Raji (cell line): ENCODE results near the gene NDUFA9.

ENCODE experiments used
- POLR2A ChIP-seq: IDR thresholded peaks from 2 replicates; pipeline ENCODE4 v1.6.1; 2011; ENCODE audit warnings: low read depth, low read length, control low read depth; ENCODE audit not compliant: insufficient read depth

NDUFA9 gene

GRCh38 chr12:4648501-4649357, at the start of gene NDUFA9, which contains the start of gene AKAP3:
Gene NDUFA9, plus strand, starts transcription at chr12:4649114. Its CDS starts 13 bp downstream, at chr12:4649127.
Gene AKAP3, minus strand, starts transcription at chr12:4649051. Its CDS starts 10,855 bp downstream, at chr12:4638196.
- TF ChIP-seq POLR2A: peak; percentile 91

GRCh38 chr12:4603421-4603820, 45.5 kb upstream of the NDUFA9 start:
- TF ChIP-seq POLR2A: no peak

DNA sequence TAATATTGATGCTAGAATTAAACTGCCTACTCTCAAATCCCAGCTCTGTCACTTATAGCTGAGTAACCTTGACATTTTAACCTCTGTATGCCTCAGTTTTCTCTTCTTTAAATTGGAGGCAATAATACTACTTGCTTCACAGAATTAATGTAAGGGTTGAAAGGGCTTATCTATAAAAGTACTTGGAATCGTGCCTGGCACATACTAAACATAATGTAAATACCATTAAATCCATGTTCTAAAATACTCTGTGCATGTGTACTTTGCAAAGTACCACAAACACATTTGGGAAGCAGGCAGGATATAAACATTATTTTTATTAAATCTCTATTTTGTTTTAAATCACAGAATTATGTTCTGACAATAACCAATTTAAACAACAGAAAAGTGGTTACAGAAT, 45.0 kb upstream of the NDUFA9 start:
- TF ChIP-seq POLR2A: no peak

DNA sequence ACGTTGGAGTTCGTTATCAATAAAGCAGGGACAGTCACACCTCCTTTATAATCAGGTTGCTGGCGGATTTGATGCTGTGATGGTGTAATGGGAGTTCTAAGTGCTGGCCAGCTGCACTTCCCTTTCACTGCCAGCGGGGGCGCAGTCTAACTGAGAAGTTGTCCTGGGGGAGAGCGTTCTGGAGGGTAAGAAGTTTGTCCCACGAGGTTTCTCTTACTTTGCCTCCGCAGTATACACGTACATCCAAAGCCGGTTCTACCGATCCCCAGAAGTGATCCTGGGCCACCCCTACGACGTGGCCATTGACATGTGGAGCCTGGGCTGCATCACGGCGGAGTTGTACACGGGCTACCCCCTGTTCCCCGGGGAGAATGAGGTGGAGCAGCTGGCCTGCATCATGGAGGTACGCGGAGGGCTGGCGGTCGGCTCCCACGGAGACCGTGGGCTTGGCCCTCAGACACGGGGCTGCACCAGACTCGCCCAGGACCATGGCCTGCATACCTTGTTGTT, 44.2 kb upstream of the NDUFA9 start:
- peak; percentile 72 for TF ChIP-seq POLR2A

DNA sequence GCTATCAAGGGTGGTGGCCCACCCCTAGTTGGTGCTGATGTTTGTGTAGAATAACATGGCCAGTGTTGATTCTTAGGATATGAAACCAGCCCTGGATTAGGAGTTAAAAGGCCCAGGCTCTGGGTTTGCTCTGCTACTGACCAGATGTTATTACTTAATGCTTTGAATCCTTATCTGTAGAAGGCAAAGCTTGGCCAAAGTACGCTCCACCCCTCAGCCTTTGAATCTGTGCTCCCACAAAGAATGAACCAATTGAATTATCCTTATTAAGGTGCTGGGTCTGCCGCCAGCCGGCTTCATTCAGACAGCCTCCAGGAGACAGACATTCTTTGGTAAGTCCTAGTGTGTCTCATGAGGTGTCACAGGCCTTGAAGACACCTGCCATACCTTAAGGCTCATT, 41.9 kb upstream of the NDUFA9 start:
- TF ChIP-seq POLR2A: no peak

DNA sequence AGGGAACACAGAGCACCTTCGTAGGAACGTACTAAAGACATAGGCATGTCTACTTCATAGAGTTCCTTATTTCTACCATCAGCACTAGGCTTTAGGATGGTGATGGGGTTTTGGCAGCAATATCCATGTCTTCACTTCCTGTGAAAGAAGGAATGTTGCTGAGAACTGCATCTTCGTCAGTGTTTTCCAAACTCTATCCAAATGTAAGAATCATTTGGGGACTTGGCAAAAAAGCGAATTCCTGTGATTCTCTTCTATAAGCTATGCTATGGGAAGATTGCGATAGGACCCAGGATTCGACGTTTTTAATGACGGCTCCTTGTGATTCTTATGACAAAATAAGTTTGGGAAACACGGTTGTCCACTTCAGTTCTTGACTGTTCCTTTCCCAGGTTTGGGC, 39.8 kb upstream of the NDUFA9 start:
- TF ChIP-seq POLR2A: no peak

DNA sequence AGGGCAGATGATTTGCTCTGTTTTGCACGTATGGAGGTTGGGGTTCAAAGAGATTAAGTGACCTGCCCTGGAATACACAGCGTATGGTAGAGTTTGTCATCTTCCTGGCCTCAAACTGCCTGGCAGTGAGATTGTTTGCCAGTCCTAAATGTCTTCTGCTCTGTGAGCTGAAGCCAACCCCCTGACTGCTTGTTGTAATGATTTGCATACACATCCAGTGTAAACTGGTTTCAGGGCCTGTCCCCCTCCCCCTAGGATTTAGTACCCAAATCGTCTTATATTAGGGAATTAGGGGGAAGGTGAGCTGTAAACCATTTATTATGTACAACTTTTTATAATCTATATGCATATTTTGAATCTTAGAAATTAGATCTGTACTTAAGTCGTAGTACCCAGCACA, 38.4 kb upstream of the NDUFA9 start:
- TF ChIP-seq POLR2A: no peak

DNA sequence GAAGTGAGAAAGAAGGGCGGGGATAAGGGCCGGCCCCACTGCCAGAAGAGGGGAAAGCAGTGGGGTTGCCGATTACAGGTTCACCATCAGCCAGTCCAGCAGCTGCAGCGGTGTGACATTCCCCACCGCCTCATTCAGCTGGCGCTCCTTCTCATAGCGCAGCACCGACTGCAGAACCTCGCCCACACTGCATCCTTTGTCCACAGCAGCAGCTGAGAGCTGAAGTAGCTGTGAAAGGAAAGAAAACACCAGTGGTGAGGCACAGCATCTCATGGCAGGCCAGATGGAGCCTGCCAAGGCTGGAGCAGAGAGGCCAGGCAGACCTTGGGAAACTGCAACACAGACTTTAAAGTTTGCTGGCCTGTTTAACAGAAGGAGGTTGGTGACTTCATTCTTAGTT, 33.2 kb upstream of the NDUFA9 start:
- no peak for TF ChIP-seq POLR2A

GRCh38 chr12:4621511-4621910, 27.4 kb upstream of the NDUFA9 start:
- TF ChIP-seq POLR2A: no peak

- TF ChIP-seq POLR2A: no peak
Measured at GRCh38 chr12:4626543-4626942, 22.4 kb upstream of the NDUFA9 start.

- TF ChIP-seq POLR2A: no peak
Measured at GRCh38 chr12:4628406-4628805, 20.5 kb upstream of the NDUFA9 start.

GRCh38 chr12:4630262-4630661, 18.7 kb upstream of the NDUFA9 start:
- TF ChIP-seq POLR2A: no peak

- no peak for TF ChIP-seq POLR2A
Measured at GRCh38 chr12:4643747-4644146, 5.2 kb upstream of the NDUFA9 start.

- no peak for TF ChIP-seq POLR2A
Measured at GRCh38 chr12:4645023-4645422, 3.9 kb upstream of the NDUFA9 start.

- no peak for TF ChIP-seq POLR2A
Measured at GRCh38 chr12:4648104-4648500, 812 bp upstream of the NDUFA9 start.

DNA sequence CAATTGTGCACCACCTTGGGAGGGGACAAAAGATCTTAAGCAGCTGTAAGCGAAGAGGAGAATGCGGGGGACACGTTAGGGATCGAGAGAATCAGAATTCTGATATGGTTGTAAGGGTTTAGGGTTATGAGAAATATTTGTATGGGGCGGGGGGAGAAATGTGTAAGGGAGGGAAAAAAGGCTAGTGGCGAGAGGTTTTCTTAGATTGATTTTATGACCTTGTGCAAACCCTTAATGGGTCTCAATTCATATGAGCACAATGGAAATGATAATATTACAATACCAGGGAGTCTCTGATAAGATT, 396 bp downstream of the NDUFA9 start:
- no peak for TF ChIP-seq POLR2A

DNA sequence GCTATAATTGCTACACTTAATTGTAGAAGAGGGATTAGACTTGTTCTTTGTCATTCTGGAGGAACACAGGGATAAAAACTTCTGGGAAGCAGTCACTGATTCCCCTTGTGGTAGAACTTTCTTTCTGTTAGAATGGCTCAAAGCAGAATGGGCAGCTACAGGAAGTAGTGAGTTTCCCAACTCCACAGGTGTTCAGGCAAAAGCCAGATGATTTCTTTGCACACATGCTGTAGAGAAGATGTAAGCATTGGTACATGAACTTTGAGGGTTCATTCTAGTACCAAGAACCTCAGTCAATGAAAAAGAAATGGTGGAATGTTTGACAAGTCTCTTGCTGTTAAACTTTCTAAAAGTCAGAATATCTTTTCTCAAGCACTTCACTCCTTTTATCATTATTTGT, 4.3 kb downstream of the NDUFA9 start:
- no peak for TF ChIP-seq POLR2A
